ACC112 (cell line): Measurements from ENCODE around the gene MAPK7.
A peak's percentile ranks its signal among the peaks of the same experiment; 100 is the strongest.

Source experiments
- H2AFZ ChIP-seq: fragments of 200-600 bp; sonication (generic); one replicate; pipeline ENCODE4 v1.6.0; 2017; ENCODE audit warnings: antibody characterized with exemption, low read length; ENCODE audit not compliant: unreplicated experiment
- H3K27ac ChIP-seq: fragments of 200-600 bp; sonication (generic); 2 replicates; pipeline ENCODE4 v1.5.1; 2014; ENCODE audit warnings: low read depth, mild to moderate bottlenecking, antibody characterized with exemption, low read length, moderate library complexity
- H3K27me3 ChIP-seq: fragments of 200-600 bp; sonication (generic); 2 replicates; pipeline ENCODE4 v1.6.1; 2014; ENCODE audit warnings: mild to moderate bottlenecking, antibody characterized with exemption, low read length, moderate library complexity, mixed read lengths; ENCODE audit not compliant: insufficient read depth
- H3K36me3 ChIP-seq: fragments of 200-600 bp; sonication (generic); 2 replicates; pipeline ENCODE4 v1.6.1; 2016; ENCODE audit warnings: mild to moderate bottlenecking, antibody characterized with exemption, low read length, moderate library complexity, mixed read lengths; ENCODE audit not compliant: insufficient read depth
- H3K4me1 ChIP-seq: fragments of 200-600 bp; sonication (generic); one replicate; pipeline ENCODE4 v1.6.1; 2016; ENCODE audit warnings: low read length, mixed read lengths; ENCODE audit not compliant: insufficient read depth, unreplicated experiment, control insufficient read depth
- H3K4me3 ChIP-seq: fragments of 200-600 bp; sonication (generic); 2 replicates; pipeline ENCODE4 v1.5.1; 2014; ENCODE audit warnings: mild to moderate bottlenecking, low read depth, low read length
- H3K79me2 ChIP-seq: fragments of 200-600 bp; sonication (generic); one replicate; pipeline ENCODE4 v1.6.0; 2016; ENCODE audit warnings: low read length; ENCODE audit not compliant: control insufficient read depth, unreplicated experiment, insufficient read depth

The MAPK7 gene

GRCh38 chr17:19354748-19355147 lies 23.6 kb upstream of the MAPK7 start:
- H3K4me1 ChIP-seq = peaks cover 5% of the 10 kb centered on the region
- no peaks in the 10 kb centered on the region for H3K79me2 ChIP-seq
- no peaks in the 10 kb centered on the region for H3K27me3 ChIP-seq
- H2AFZ ChIP-seq = no peak overlapping the region
- H3K27ac ChIP-seq = no peak overlapping the region
- H3K4me3 ChIP-seq = no peak overlapping the region
- H3K36me3 ChIP-seq = peaks cover 2% of the 10 kb centered on the region; the same call in 1 of the 2 replicates

GRCh38 chr17:19357351-19357750 lies 20.9 kb upstream of the MAPK7 start:
- Histone ChIP-seq H2AFZ (no peak overlapping the region), H3K36me3 (peaks cover 2% of the 10 kb centered on the region; the same call in 1 of the 2 replicates), H3K4me3 (no peak overlapping the region), H3K4me1 (peaks cover 9% of the 10 kb centered on the region), H3K27ac (no peak overlapping the region), H3K79me2 (no peaks in the 10 kb centered on the region), H3K27me3 (no peaks in the 10 kb centered on the region)

GRCh38 chr17:19357761-19358160 lies 20.5 kb upstream of the MAPK7 start:
- Histone ChIP-seq H3K27me3 (no peaks in the 10 kb centered on the region), H3K4me3 (no peak overlapping the region), H3K4me1 (peaks cover 9% of the 10 kb centered on the region), H3K27ac (no peak overlapping the region), H3K36me3 (peaks cover 2% of the 10 kb centered on the region; the same call in 1 of the 2 replicates), H3K79me2 (no peaks in the 10 kb centered on the region), H2AFZ (no peak overlapping the region)

GRCh38 chr17:19359151-19359550 lies 19.1 kb upstream of the MAPK7 start:
- no peaks in the 10 kb centered on the region for H3K79me2 ChIP-seq
- H3K36me3 ChIP-seq = peaks cover 2% of the 10 kb centered on the region; the same call in 1 of the 2 replicates

GRCh38 chr17:19359856-19360255 lies 18.4 kb upstream of the MAPK7 start:
- Histone ChIP-seq H3K4me1 (peaks cover 16% of the 10 kb centered on the region), H3K27ac (no peak overlapping the region), H3K27me3 (no peaks in the 10 kb centered on the region), H3K79me2 (no peaks in the 10 kb centered on the region), H3K36me3 (peaks cover 2% of the 10 kb centered on the region; the same call in 1 of the 2 replicates), H3K4me3 (no peak overlapping the region), H2AFZ (no peak overlapping the region)

More at GRCh38 chr17:19359151-19359550, 19.1 kb upstream of the MAPK7 start:
- Histone ChIP-seq H2AFZ (no peak overlapping the region), H3K4me1 (peaks cover 12% of the 10 kb centered on the region), H3K27me3 (no peaks in the 10 kb centered on the region), H3K4me3 (no peak overlapping the region), H3K27ac (no peak overlapping the region)

- Histone ChIP-seq H3K27ac (no peak overlapping the region), H3K36me3 (peaks cover 2% of the 10 kb centered on the region; the same call in 1 of the 2 replicates), H3K4me1 (peaks cover 19% of the 10 kb centered on the region), H3K4me3 (no peak overlapping the region), H3K27me3 (no peaks in the 10 kb centered on the region), H3K79me2 (no peaks in the 10 kb centered on the region), H2AFZ (no peak overlapping the region)
Measured at GRCh38 chr17:19360772-19361171, 17.5 kb upstream of the MAPK7 start.

- Histone ChIP-seq H3K4me3 (no peak overlapping the region; the same call in 1 of the 2 replicates), H3K27ac (no peak overlapping the region), H2AFZ (no peak overlapping the region), H3K27me3 (no peaks in the 10 kb centered on the region), H3K79me2 (no peaks in the 10 kb centered on the region), H3K4me1 (peaks cover 19% of the 10 kb centered on the region), H3K36me3 (peaks cover 2% of the 10 kb centered on the region; the same call in 1 of the 2 replicates)
Measured at GRCh38 chr17:19361326-19361725, 17.0 kb upstream of the MAPK7 start.

GRCh38 chr17:19361944-19362276 lies 16.4 kb upstream of the MAPK7 start:
- H3K4me3 ChIP-seq = peak overlapping the region; percentile 85
- no peaks in the 10 kb centered on the region for H3K79me2 ChIP-seq
- H3K4me1 ChIP-seq = peaks cover 19% of the 10 kb centered on the region
- H3K27me3 ChIP-seq = no peaks in the 10 kb centered on the region
- peaks cover under 1% of the 10 kb centered on the region; the same call in 1 of the 2 replicates for H3K36me3 ChIP-seq
- H2AFZ ChIP-seq = peak overlapping the region; percentile 91
- H3K27ac ChIP-seq = peak overlapping the region; percentile 83

- Histone ChIP-seq H3K4me1 (peaks cover 19% of the 10 kb centered on the region), H3K79me2 (no peaks in the 10 kb centered on the region), H3K27ac (peak within 1 kb of the TSS; percentile 83), H3K4me3 (peak within 1 kb of the TSS; percentile 85), H3K27me3 (no peaks in the 10 kb centered on the region), H3K36me3 (no peaks in the 10 kb centered on the region), H2AFZ (peak within 1 kb of the TSS; percentile 91)
Measured at GRCh38 chr17:19362277-19363113, 15.8 kb upstream of the MAPK7 start, which contains the start of gene B9D1. B9D1 (minus strand) TSS chr17:19362723; CDS start chr17:19362569, 154 bp downstream.

GRCh38 chr17:19363114-19363438 lies 15.2 kb upstream of the MAPK7 start:
- Histone ChIP-seq H3K4me1 (peaks cover 19% of the 10 kb centered on the region), H3K27me3 (no peaks in the 10 kb centered on the region), H3K36me3 (no peaks in the 10 kb centered on the region), H3K27ac (no peak overlapping the region), H3K4me3 (peak overlapping the region; percentile 85), H2AFZ (no peak overlapping the region), H3K79me2 (no peaks in the 10 kb centered on the region)

GRCh38 chr17:19363460-19364035 lies 14.8 kb upstream of the MAPK7 start:
- H3K27ac ChIP-seq = no peak overlapping the region
- H2AFZ ChIP-seq = no peak overlapping the region
- no peaks in the 10 kb centered on the region for H3K27me3 ChIP-seq
- no peaks in the 10 kb centered on the region for H3K79me2 ChIP-seq
- H3K4me1 ChIP-seq = peaks cover 19% of the 10 kb centered on the region
- no peaks in the 10 kb centered on the region for H3K36me3 ChIP-seq
- H3K4me3 ChIP-seq = no peak overlapping the region
